Activated CD4-positive, alpha-beta T cell treated with anti-CD3 and anti-CD28 coated beads, Interleukin-2, amount 10 ng/mL, durations not matched to agents 7 days and 5 days (primary cell): ENCODE results near the gene GPSM1. TPM values are rescaled to one million over a fixed set of nuclear protein-coding genes. Genes with fewer than 3 reads are reported as not detected.
A peak's percentile ranks its signal among the peaks of the same experiment; 100 is the strongest.
"Not testable (repeated sequence)": the region's sequence is repeated elsewhere in the genome, so short reads cannot be mapped to it uniquely, and the experiment has no call there.

Experiments used
- CTCF ChIA-PET: fragments of 350-600 bp; sonication (Branson Sonifier 250); formaldehyde crosslinking; loops from one replicate; lab custom pipeline; 2021; ENCODE audit warnings: antibody characterized with exemption; lab: Charles Lee
- POLR2A ChIA-PET: fragments of 350-600 bp; sonication (Branson Sonifier 250); formaldehyde crosslinking; loops from one replicate; lab custom pipeline; 2021; ENCODE audit warnings: antibody characterized with exemption; lab: Charles Lee
- DNase-seq: peaks from one replicate; pipeline ENCODE4 v3.0.0-alpha.2; 2020
- H3K27ac Mint-ChIP-seq: one replicate; pipeline ENCODE4 v1.8.0; 2021; ENCODE audit warnings: mild to moderate bottlenecking, moderate library complexity, mixed read lengths
- H3K27me3 Mint-ChIP-seq: one replicate; pipeline ENCODE4 v1.8.0; 2021; ENCODE audit warnings: mixed read lengths
- H3K36me3 Mint-ChIP-seq: one replicate; pipeline ENCODE4 v1.8.0; 2021; ENCODE audit warnings: low read depth, mixed read lengths
- H3K4me1 Mint-ChIP-seq: one replicate; pipeline ENCODE4 v1.8.0; 2021; ENCODE audit warnings: mixed read lengths
- H3K4me3 Mint-ChIP-seq: one replicate; pipeline ENCODE4 v1.8.0; 2021; ENCODE audit warnings: mild to moderate bottlenecking, moderate library complexity, mixed read lengths
- H3K9me3 Mint-ChIP-seq: one replicate; pipeline ENCODE4 v1.8.0; 2021; ENCODE audit warnings: mixed read lengths
- total RNA-seq, 2 experiments: library from RNA; stranded (reverse); gene quantifications; one replicate each; pipeline ENCODE4 v1.2.3, GENCODE V29; 2021

GPSM1 gene
- total RNA-seq, 2 experiments from 2014 or later, result 2.7 to 2.9 TPM

- no peaks in the 10 kb centered on the region for H3K36me3 Mint-ChIP-seq
Observed at GRCh38 chr9:136318776-136319241, 8.5 kb upstream of the GPSM1 start.

DNA sequence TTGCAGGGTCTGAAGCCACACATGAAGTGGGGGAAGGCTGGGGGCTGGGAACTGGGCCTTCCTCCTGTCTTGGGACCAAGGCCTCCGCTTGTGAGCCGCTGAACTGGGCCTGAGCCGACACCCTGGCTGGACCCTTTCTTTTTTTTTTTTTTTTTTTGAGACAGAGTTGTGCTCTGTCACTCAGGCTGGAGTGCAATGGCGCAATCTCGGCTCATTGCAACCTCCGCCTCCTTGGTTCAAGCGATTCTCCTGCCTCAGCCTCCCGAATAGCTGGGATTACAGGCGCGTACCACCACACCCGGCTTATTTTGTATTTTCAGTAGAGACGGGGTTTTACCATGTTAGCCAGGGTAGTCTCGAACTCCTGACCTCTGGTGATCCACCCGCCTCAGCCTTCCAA is 8.1 kb upstream of the GPSM1 start:
- POLR2A ChIA-PET, H3K27ac Mint-ChIP-seq, CTCF ChIA-PET, H3K27me3 Mint-ChIP-seq, H3K4me3 Mint-ChIP-seq, DNase-seq, H3K4me1 Mint-ChIP-seq, H3K36me3 Mint-ChIP-seq: not testable (repeated sequence)
- H3K9me3 Mint-ChIP-seq, result peaks cover 16% of the 10 kb centered on the region

More at GRCh38 chr9:136318776-136319241, 8.5 kb upstream of the GPSM1 start:
- Mint-ChIP-seq H3K4me1 (no peaks in the 10 kb centered on the region), H3K27ac (no peak overlapping the region), H3K4me3 (no peak overlapping the region), H3K9me3 (peaks cover 16% of the 10 kb centered on the region), H3K27me3 (peaks cover 3% of the 10 kb centered on the region)
- no peak for DNase-seq
- CTCF ChIA-PET, result no interaction called here
- POLR2A ChIA-PET, result no interaction called here

GRCh38 chr9:136319955-136320354 is 7.4 kb upstream of the GPSM1 start:
- H3K4me3 Mint-ChIP-seq, DNase-seq, POLR2A ChIA-PET, CTCF ChIA-PET, H3K27ac Mint-ChIP-seq, H3K27me3 Mint-ChIP-seq, H3K36me3 Mint-ChIP-seq, H3K4me1 Mint-ChIP-seq: not testable (repeated sequence)
- peaks cover 11% of the 10 kb centered on the region for H3K9me3 Mint-ChIP-seq

- POLR2A ChIA-PET, result interaction anchor here (0.7 kb wide), 1 partner anchor 795 kb away, joined by 6 read pairs; no protein-coding TSS in a partner anchor
- H3K4me3 Mint-ChIP-seq, H3K4me1 Mint-ChIP-seq, CTCF ChIA-PET, H3K9me3 Mint-ChIP-seq, H3K27ac Mint-ChIP-seq, H3K27me3 Mint-ChIP-seq, H3K36me3 Mint-ChIP-seq, DNase-seq: not testable (repeated sequence)
Observed at GRCh38 chr9:136320972-136321371, 6.4 kb upstream of the GPSM1 start.

- POLR2A ChIA-PET, result interaction anchor here (0.6 kb wide), 1 partner anchor 97 kb away, joined by 3 read pairs; no protein-coding TSS in a partner anchor
- Mint-ChIP-seq H3K9me3 (no peaks in the 10 kb centered on the region), H3K36me3 (no peaks in the 10 kb centered on the region), H3K4me3 (no peak overlapping the region), H3K27ac (no peak overlapping the region), H3K4me1 (no peaks in the 10 kb centered on the region), H3K27me3 (peaks cover 3% of the 10 kb centered on the region)
- DNase-seq, result no peak
- CTCF ChIA-PET, result no interaction called here
Observed at GRCh38 chr9:136321561-136321960, 5.8 kb upstream of the GPSM1 start.

GRCh38 chr9:136322756-136323330 is 4.5 kb upstream of the GPSM1 start:
- Mint-ChIP-seq H3K9me3 (no peaks in the 10 kb centered on the region), H3K4me1 (no peaks in the 10 kb centered on the region), H3K4me3 (no peak overlapping the region), H3K27me3 (peaks cover 3% of the 10 kb centered on the region), H3K36me3 (no peaks in the 10 kb centered on the region), H3K27ac (no peak overlapping the region)
- DNase-seq, result no peak
- ChIA-PET POLR2A (no interaction called here), CTCF (interaction anchor here (1.2 kb wide), 1 partner anchor 41 kb away, joined by 3 read pairs; no protein-coding TSS in a partner anchor)

GRCh38 chr9:136323371-136323789 is 4.0 kb upstream of the GPSM1 start:
- no peak overlapping the region for H3K4me3 Mint-ChIP-seq
- H3K4me1 Mint-ChIP-seq, result no peaks in the 10 kb centered on the region
- ChIA-PET CTCF (interaction anchor here (1.2 kb wide), 1 partner anchor 40 kb away, joined by 3 read pairs; no protein-coding TSS in a partner anchor), POLR2A (no interaction called here)
- H3K27ac Mint-ChIP-seq, result no peak overlapping the region
- no peaks in the 10 kb centered on the region for H3K9me3 Mint-ChIP-seq
- DNase-seq, result no peak
- no peaks in the 10 kb centered on the region for H3K36me3 Mint-ChIP-seq
- peaks cover 3% of the 10 kb centered on the region for H3K27me3 Mint-ChIP-seq

DNA sequence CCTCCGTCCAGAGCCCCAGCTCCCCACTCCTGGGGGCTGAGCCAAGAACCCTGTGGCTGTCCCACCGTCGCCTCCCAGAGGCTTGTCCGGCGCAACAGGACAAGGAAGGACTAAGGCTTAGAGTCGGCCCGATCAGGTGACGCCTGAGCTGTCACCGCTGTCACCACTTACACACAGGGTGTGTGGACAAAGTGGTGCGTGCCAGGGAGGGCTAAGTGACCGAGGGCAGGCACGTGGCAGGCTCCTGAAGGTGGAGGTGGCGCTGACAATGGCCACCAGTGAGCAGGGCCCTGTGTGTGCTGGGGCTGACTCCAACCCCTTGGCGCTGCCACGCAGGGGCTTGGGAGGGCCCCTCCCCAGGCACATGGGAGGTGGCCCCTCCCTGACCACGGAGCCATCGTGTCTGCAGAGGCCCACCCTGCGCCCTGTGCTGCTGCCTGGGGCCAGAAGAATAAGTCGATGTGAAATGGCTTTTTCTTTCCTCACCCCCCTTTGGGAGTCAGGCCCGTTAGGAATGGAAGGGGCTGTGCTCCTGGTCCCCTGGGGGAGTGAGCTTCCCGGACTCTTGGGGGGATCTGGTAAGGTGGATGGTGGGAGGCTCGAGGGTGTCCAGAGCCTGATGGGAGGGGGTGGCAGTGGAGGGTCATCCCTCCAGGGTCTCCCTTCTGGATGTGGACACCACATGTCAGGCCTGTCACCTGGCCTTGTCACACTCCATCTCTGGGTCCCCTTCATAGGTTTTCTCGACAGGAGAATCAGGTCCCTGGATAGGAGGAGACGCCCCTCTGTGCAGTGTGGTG is 2.6 kb upstream of the GPSM1 start:
- Mint-ChIP-seq H3K27ac (no peak overlapping the region), H3K4me1 (peaks cover 2% of the 10 kb centered on the region), H3K36me3 (no peaks in the 10 kb centered on the region), H3K27me3 (peaks cover 3% of the 10 kb centered on the region), H3K9me3 (no peaks in the 10 kb centered on the region), H3K4me3 (no peak overlapping the region)
- ChIA-PET CTCF (no interaction called here), POLR2A (no interaction called here)
- DNase-seq, result no peak

DNA sequence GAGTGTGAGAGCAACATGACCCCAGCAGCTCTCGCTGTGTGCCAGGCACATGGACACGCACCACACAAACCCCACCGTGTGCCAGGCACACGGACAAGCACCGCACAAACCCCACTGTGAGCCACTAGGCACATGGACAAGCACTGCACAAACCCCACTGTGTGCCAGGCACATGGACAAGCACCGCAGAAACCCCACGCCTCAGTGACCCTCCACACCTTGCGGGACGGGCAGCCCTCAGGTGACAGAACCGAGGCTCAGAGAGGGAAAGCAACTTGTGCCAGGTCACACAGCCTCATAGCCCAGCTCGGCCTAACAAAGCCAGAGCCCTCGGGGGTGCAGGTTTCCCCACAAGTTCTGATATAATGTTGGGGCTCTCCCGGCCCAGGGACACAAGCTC is 2.0 kb upstream of the GPSM1 start:
- Mint-ChIP-seq H3K4me3 (no peak overlapping the region), H3K36me3 (no peaks in the 10 kb centered on the region), H3K27ac (no peak overlapping the region), H3K9me3 (no peaks in the 10 kb centered on the region), H3K27me3 (peaks cover 3% of the 10 kb centered on the region), H3K4me1 (peaks cover 2% of the 10 kb centered on the region)
- ChIA-PET CTCF (no interaction called here), POLR2A (no interaction called here)
- no peak for DNase-seq

DNA sequence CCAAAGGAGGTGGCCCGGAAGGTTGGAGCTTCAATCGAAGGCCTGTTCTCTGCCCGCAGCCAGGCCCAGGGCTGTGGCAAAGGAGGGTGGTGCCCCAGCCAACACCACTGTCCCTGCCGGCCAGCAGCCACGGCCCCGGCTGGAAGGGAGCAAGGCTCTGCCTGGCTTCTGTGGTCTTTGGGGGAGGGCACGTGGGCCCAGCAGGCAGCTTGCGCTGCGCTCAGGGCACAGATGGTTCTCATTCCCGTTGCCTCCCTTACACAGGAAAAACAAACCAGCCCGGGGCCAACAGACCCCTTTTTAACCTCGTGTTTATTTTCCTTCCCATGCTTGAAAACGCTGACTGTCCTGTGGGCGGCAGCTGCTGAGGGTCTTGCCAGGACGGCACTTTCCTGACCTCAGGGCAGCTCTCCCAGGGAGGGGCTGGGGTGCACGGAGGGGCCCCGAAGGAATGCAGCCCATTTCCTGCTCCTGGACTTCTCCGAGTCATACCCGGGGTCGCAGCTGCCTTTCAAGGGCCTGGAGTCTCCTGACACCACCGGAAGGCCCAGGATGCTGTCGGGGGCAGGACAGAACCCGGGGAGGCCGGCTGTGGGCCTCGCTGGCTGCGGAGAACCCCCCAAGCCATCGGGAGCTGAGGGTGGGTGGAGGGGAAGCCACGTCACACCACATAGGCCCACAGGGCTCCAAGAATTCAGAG is 1.1 kb upstream of the GPSM1 start:
- ChIA-PET CTCF (no interaction called here), POLR2A (no interaction called here)
- peak overlapping the region; percentile 43 for H3K4me3 Mint-ChIP-seq

GRCh38 chr9:136326761-136327303 is 507 bp upstream of the GPSM1 start:
- peaks cover 3% of the 10 kb centered on the region for H3K27me3 Mint-ChIP-seq
- no peak overlapping the region for H3K27ac Mint-ChIP-seq
- no peak for DNase-seq
- H3K4me1 Mint-ChIP-seq, result peaks cover 2% of the 10 kb centered on the region
- H3K4me3 Mint-ChIP-seq, result peak overlapping the region; percentile 43
- ChIA-PET CTCF (no interaction called here), POLR2A (no interaction called here)
- H3K36me3 Mint-ChIP-seq, result no peaks in the 10 kb centered on the region
- no peaks in the 10 kb centered on the region for H3K9me3 Mint-ChIP-seq

More for the DNA sequence above, 1.1 kb upstream of the GPSM1 start:
- H3K9me3 Mint-ChIP-seq, result no peaks in the 10 kb centered on the region
- DNase-seq, result no peak
- H3K27ac Mint-ChIP-seq, result no peak overlapping the region
- H3K4me1 Mint-ChIP-seq, result peaks cover 2% of the 10 kb centered on the region
- H3K36me3 Mint-ChIP-seq, result no peaks in the 10 kb centered on the region
- H3K27me3 Mint-ChIP-seq, result peaks cover 3% of the 10 kb centered on the region

DNA sequence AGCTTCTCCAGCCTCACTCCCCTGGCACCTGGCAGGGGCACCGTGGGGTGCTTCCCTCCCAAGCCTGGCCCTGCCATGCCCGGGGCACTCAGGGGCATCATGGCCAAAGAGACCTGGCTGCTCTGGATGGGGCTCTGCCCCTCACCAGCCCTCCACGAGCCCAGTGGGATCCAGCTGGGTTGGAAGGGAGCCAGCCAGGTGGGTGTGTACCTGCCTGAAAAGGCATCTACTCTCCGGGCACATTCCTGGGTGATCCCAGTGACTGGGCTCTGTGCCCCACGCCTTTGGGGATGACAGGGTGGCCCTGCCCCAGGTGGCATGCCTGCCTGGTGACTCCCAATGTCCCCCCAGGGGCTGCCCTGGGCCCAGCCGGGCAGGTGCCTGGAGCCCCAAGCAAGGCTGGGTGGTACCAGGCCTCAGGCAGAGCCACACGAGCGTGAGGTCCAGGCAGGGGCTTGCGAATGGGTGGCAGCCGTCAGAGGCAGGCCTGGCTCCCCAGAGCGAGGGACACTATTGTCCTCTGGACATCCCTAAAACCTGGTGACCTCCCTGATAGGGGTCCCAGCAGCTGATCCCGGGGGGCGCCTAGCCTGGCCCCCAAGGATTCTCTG is 777 bp downstream of the GPSM1 start:
- POLR2A ChIA-PET, result no interaction called here
- no peak overlapping the region for H3K4me3 Mint-ChIP-seq
- DNase-seq, result no peak
- H3K27me3 Mint-ChIP-seq, result peaks cover 3% of the 10 kb centered on the region
- H3K27ac Mint-ChIP-seq, result no peak overlapping the region
- H3K36me3 Mint-ChIP-seq, result no peaks in the 10 kb centered on the region
- CTCF ChIA-PET, result interaction anchor here (1.6 kb wide), 1 partner anchor 42 kb away, joined by 3 read pairs; no protein-coding TSS in a partner anchor
- H3K4me1 Mint-ChIP-seq, result peaks cover 2% of the 10 kb centered on the region
- H3K9me3 Mint-ChIP-seq, result no peaks in the 10 kb centered on the region
